DND-41 (cell line): ENCODE results near the gene IRGC.

Experiments
- ATAC-seq: fragments of 200-7000 bp; cut with Tn5 transposase; 3 replicates; pipeline ENCODE4 v1.9.1; 2021; ENCODE audit warnings: low read depth; ENCODE audit not compliant: insufficient read depth
- DNase-seq: peaks from one replicate; pipeline ENCODE4 v3.0.0-alpha.2; 2020
- H2AFZ ChIP-seq: 2 replicates; pipeline ENCODE4 v1.6.0; 2012; ENCODE audit warnings: low read depth, low read length
- H3K27ac ChIP-seq: 2 replicates; pipeline ENCODE4 v1.5.1; 2012; ENCODE audit warnings: low read length, inconsistent platforms
- H3K27me3 ChIP-seq: fragments of 200-600 bp; sonication (generic); 2 replicates; pipeline ENCODE4 v1.6.0; 2012; ENCODE audit warnings: low read length, mild to moderate bottlenecking, inconsistent platforms; ENCODE audit not compliant: insufficient read depth, poor library complexity
- H3K36me3 ChIP-seq: 2 replicates; pipeline ENCODE4 v1.5.1; 2012; ENCODE audit warnings: low read length, inconsistent platforms; ENCODE audit not compliant: insufficient read depth
- H3K4me1 ChIP-seq: 2 replicates; pipeline ENCODE4 v1.5.1; 2012; ENCODE audit warnings: mild to moderate bottlenecking, low read length; ENCODE audit not compliant: insufficient read depth
- H3K4me2 ChIP-seq: 2 replicates; pipeline ENCODE4 v1.6.0; 2012; ENCODE audit warnings: mild to moderate bottlenecking, moderate library complexity, low read length, inconsistent platforms; ENCODE audit not compliant: insufficient read depth
- H3K4me3 ChIP-seq, 2 experiments: fragments of 200-600 bp in 1 of 2; shearing (Covaris generic) in 1 of 2; 2 replicates each; pipeline ENCODE4 v1.5.1; 2012 to 2016; ENCODE audit warnings: inconsistent platforms in 2 of 2, low read length in 2 of 2, mild to moderate bottlenecking in 2 of 2, low read depth in 1 of 2, moderate library complexity in 1 of 2
- H3K79me2 ChIP-seq: 2 replicates; pipeline ENCODE4 v1.6.0; 2012; ENCODE audit warnings: low read length, inconsistent platforms; ENCODE audit not compliant: insufficient read depth
- H3K9ac ChIP-seq: 2 replicates; pipeline ENCODE4 v1.6.0; 2012; ENCODE audit warnings: low read depth, mild to moderate bottlenecking, inconsistent platforms, low read length, moderate library complexity
- H3K9me3 ChIP-seq: 2 replicates; pipeline ENCODE4 v1.5.1; 2012; ENCODE audit warnings: low read length, moderate library complexity, mild to moderate bottlenecking, inconsistent platforms; ENCODE audit not compliant: insufficient read depth, severe bottlenecking
- H4K20me1 ChIP-seq: 2 replicates; pipeline ENCODE4 v1.6.0; 2012; ENCODE audit warnings: low read length; ENCODE audit not compliant: insufficient read depth
- EZH2 ChIP-seq: IDR thresholded peaks from 3 replicates; pipeline ENCODE4 v1.6.1; 2012; ENCODE audit warnings: borderline replicate concordance, low read depth, mild to moderate bottlenecking, moderate library complexity, low read length, inconsistent platforms; ENCODE audit not compliant: severe bottlenecking
- TF ChIP-seq, protein P1 (sequence below): IDR thresholded peaks from 2 replicates; pipeline ENCODE4 v1.5.1; 2012; ENCODE audit warnings: borderline replicate concordance, low read length, moderate library complexity, mild to moderate bottlenecking; ENCODE audit not compliant: poor library complexity, severe bottlenecking; ENCODE audit errors: extremely low read depth

IRGC gene

DNA sequence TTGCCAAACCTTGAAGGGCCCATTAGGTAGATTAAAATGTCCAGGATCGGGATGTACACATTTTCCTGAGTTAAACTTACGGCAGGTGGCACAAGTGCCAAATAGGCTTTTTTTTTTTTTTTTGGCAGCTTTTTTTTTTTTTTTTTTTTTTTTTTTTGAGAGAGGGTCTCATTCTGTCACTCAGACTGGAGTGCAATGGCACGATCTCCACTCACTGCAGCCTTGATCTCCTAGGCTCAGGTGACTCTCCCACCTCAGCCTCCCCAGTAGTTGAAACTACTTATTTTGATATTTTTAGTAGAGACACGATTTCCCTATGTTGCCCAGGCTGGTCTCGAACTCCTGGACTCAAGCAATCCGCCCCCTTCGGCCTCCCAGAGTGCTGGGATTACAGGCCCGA, 9.0 kb downstream of the IRGC start:
- Histone ChIP-seq H2AFZ (no peak overlapping the region), H3K4me2 (no peak overlapping the region), H3K9ac (no peak overlapping the region), H3K9me3 (no peaks in the 10 kb centered on the region), H3K4me1 (no peaks in the 10 kb centered on the region), H3K36me3 (peaks cover 16% of the 10 kb centered on the region), H4K20me1 (no peaks in the 10 kb centered on the region), H3K27me3 (no peaks in the 10 kb centered on the region), H3K79me2 (no peaks in the 10 kb centered on the region), H3K4me3 (no peak overlapping the region), H3K27ac (no peak overlapping the region)
- DNase-seq (no peak), ATAC-seq (no peak)
- TF ChIP-seq EZH2: no peak
- TF ChIP-seq, protein P1, sequence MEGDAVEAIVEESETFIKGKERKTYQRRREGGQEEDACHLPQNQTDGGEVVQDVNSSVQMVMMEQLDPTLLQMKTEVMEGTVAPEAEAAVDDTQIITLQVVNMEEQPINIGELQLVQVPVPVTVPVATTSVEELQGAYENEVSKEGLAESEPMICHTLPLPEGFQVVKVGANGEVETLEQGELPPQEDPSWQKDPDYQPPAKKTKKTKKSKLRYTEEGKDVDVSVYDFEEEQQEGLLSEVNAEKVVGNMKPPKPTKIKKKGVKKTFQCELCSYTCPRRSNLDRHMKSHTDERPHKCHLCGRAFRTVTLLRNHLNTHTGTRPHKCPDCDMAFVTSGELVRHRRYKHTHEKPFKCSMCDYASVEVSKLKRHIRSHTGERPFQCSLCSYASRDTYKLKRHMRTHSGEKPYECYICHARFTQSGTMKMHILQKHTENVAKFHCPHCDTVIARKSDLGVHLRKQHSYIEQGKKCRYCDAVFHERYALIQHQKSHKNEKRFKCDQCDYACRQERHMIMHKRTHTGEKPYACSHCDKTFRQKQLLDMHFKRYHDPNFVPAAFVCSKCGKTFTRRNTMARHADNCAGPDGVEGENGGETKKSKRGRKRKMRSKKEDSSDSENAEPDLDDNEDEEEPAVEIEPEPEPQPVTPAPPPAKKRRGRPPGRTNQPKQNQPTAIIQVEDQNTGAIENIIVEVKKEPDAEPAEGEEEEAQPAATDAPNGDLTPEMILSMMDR: no peak

DNA sequence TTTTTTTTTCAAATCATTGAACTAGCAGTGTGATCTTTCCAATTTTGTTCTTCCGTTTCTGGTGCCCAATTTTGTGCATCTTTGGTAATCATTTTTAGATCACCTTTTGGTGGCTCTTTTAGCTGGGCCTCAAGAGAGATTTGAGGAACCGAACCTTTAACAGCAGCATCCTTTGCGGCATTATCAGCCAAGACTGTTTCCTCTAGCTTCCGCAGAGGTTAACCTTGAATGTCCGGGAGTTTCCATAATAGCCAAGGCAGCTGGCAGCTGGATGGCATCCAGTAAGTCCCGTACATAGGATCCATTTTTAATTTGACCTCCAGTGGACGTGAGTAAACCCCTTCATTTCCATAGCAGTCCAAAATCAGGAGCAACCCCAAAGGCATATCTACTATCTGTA, 9.6 kb downstream of the IRGC start:
- Histone ChIP-seq H3K36me3 (peaks cover 21% of the 10 kb centered on the region), H3K4me1 (no peaks in the 10 kb centered on the region), H2AFZ (no peak overlapping the region), H3K9ac (no peak overlapping the region), H3K79me2 (no peaks in the 10 kb centered on the region), H3K27ac (no peak overlapping the region), H3K27me3 (no peaks in the 10 kb centered on the region), H3K9me3 (no peaks in the 10 kb centered on the region), H3K4me2 (no peak overlapping the region), H3K4me3 (no peak overlapping the region), H4K20me1 (no peaks in the 10 kb centered on the region)
- DNase-seq: no peak
- no peak for ATAC-seq
- no peak for TF ChIP-seq EZH2
- TF ChIP-seq, protein P1: no peak

DNA sequence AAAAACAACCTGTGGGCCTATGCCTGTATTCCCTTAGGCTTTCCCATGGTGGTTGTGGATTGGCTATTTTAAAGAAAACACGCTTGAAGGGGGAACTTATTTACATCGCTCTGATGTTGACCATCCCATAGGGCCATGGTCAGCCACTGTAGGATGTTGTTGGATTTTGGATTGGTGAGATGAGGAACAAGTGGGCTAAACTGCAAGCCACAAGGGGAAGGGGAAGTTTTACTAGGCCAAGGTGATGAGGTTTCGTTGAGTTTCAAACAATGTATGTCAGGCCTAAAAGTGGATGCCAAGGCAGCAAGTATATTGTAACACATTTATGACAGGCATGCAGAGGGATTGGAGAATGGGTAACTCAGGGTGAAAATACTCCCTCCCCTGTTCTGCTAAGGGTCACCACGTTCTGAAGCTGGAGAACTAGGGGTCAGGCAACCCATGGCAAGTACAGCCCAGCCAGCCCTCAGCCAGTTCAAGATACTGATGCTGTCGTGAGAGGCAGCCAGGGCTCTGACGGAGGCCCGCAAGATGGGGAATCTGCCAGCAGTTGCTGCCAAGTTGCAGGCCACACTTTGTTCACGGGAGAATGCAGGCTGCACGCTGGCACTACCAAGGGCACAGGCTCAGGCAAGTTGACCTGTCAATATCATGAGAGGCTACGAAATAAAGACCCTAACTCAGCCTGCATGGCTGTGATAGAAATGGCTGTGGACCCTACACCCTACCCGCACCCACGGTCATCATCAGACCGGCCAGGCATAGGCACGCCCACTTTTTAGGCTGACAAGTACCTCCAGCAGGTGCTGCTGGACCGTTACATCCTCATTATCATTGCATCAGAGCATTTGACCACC, 11.1 kb downstream of the IRGC start:
- H3K4me2 ChIP-seq: no peak overlapping the region
- no peak overlapping the region for H3K27ac ChIP-seq
- H3K36me3 ChIP-seq: peaks cover 34% of the 10 kb centered on the region
- no peaks in the 10 kb centered on the region for H4K20me1 ChIP-seq
- DNase-seq (no peak), ATAC-seq (no peak)
- no peaks in the 10 kb centered on the region for H3K79me2 ChIP-seq
- H3K9ac ChIP-seq: no peak overlapping the region
- H2AFZ ChIP-seq: no peak overlapping the region
- no peaks in the 10 kb centered on the region for H3K4me1 ChIP-seq
- no peaks in the 10 kb centered on the region for H3K9me3 ChIP-seq
- no peaks in the 10 kb centered on the region for H3K27me3 ChIP-seq
- no peak for TF ChIP-seq EZH2
- TF ChIP-seq, protein P1: no peak
- no peak overlapping the region for H3K4me3 ChIP-seq

DNA sequence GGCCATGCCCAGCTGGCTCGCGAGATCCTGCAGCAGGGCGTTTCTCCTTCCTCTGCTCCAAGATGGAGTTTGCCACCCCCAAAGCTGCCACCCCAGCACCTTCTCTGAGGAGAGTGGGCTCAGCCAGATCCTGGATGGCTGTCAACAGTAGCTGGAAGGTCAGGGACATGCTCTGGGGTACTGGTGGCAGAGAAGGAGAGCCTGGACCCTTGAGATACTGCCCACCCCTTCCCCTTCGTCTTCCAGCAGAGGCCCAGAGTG, 11.6 kb downstream of the IRGC start:
- Histone ChIP-seq H3K4me1 (no peaks in the 10 kb centered on the region), H3K4me3 (no peak overlapping the region), H3K27me3 (no peaks in the 10 kb centered on the region), H3K36me3 (peaks cover 40% of the 10 kb centered on the region), H3K9me3 (no peaks in the 10 kb centered on the region), H3K79me2 (no peaks in the 10 kb centered on the region), H3K4me2 (no peak overlapping the region), H3K9ac (no peak overlapping the region), H2AFZ (no peak overlapping the region), H4K20me1 (no peaks in the 10 kb centered on the region), H3K27ac (no peak overlapping the region)
- TF ChIP-seq, protein P1: no peak
- no peak for TF ChIP-seq EZH2
- no peak for DNase-seq
- ATAC-seq: no peak
